ENCODE data around the gene KCTD8.
"Not testable (repeated sequence)": the region's sequence is repeated elsewhere in the genome, so short reads cannot be mapped to it uniquely, and the experiment has no call there.

The KCTD8 gene

GRCh38 chr4:44186096-44186849 is 262.3 kb downstream of the KCTD8 start:
- no peak for ATAC-seq
- TF ChIP-seq ZNF565 (CRISPR knock-in tag; conservative IDR thresholded peaks at IDR 0.05; ENCODE audit: low read depth) (no peak), ARNTL (CRISPR knock-in tag; IDR thresholded peaks at IDR 0.05; ENCODE audit: borderline replicate concordance, low read depth) (no peak), TOX (CRISPR knock-in tag; IDR thresholded peaks at IDR 0.05; ENCODE audit: borderline replicate concordance) (no peak), CREB5 (CRISPR knock-in tag; IDR thresholded peaks at IDR 0.05; ENCODE audit: low read depth) (no peak), TCF4 (CRISPR knock-in tag; IDR thresholded peaks at IDR 0.05; ENCODE audit: borderline replicate concordance) (no peak), ESRRG (CRISPR knock-in tag; IDR thresholded peaks at IDR 0.05) (no peak), BACH2 (CRISPR knock-in tag; IDR thresholded peaks at IDR 0.05; ENCODE audit: borderline replicate concordance) (no peak), CSDC2 (CRISPR knock-in tag; IDR thresholded peaks at IDR 0.05) (no peak), ZNF8 (CRISPR knock-in tag; IDR thresholded peaks at IDR 0.05) (no peak), PATZ1 (CRISPR knock-in tag; IDR thresholded peaks at IDR 0.05; ENCODE audit: borderline replicate concordance) (no peak), PPARA (CRISPR knock-in tag; IDR thresholded peaks at IDR 0.05; ENCODE audit: borderline replicate concordance) (no peak), ZFP3 (CRISPR knock-in tag; IDR thresholded peaks at IDR 0.05) (no peak)

- ATAC-seq: not testable (repeated sequence)
Measured at GRCh38 chr4:44181491-44182349, 266.9 kb downstream of the KCTD8 start.

GRCh38 chr4:44167766-44168165 is 280.8 kb downstream of the KCTD8 start:
- not testable (repeated sequence) for ATAC-seq

GRCh38 chr4:44165938-44166337 is 282.7 kb downstream of the KCTD8 start:
- TF ChIP-seq OSR1 (CRISPR knock-in tag; IDR thresholded peaks at IDR 0.05): no peak
- ATAC-seq: no peak

- no peak for TF ChIP-seq OSR1 (CRISPR knock-in tag; IDR thresholded peaks at IDR 0.05)
- TF ChIP-seq PPARA (CRISPR knock-in tag; IDR thresholded peaks at IDR 0.05; ENCODE audit: borderline replicate concordance): no peak
- TF ChIP-seq ZC3H10 (CRISPR knock-in tag; IDR thresholded peaks at IDR 0.05): no peak
- no peak for TF ChIP-seq ZNF565 (CRISPR knock-in tag; conservative IDR thresholded peaks at IDR 0.05; ENCODE audit: low read depth)
- TF ChIP-seq ARNTL (CRISPR knock-in tag; IDR thresholded peaks at IDR 0.05; ENCODE audit: borderline replicate concordance, low read depth): no peak
- no peak for TF ChIP-seq GLIS3 (CRISPR knock-in tag; IDR thresholded peaks at IDR 0.05)
- ATAC-seq: no peak
Measured at GRCh38 chr4:44162538-44163270, 285.9 kb downstream of the KCTD8 start.

GRCh38 chr4:44161756-44162155 is 286.9 kb downstream of the KCTD8 start:
- ATAC-seq: no peak

More at GRCh38 chr4:44161756-44162155, 286.9 kb downstream of the KCTD8 start:
- no peak for TF ChIP-seq ZNF565 (CRISPR knock-in tag; conservative IDR thresholded peaks at IDR 0.05; ENCODE audit: low read depth)
- no peak for TF ChIP-seq CSDC2 (CRISPR knock-in tag; IDR thresholded peaks at IDR 0.05)
- no peak for TF ChIP-seq POU6F1 (CRISPR knock-in tag; IDR thresholded peaks at IDR 0.05; ENCODE audit: borderline replicate concordance, low read depth)
- no peak for TF ChIP-seq ZC3H10 (CRISPR knock-in tag; IDR thresholded peaks at IDR 0.05)
